ENCODE data around the gene PTGER4. TPM values are rescaled to one million over a fixed set of nuclear protein-coding genes. Genes with fewer than 3 reads are reported as not detected.

Gene PTGER4
- total RNA-seq, 1 experiment from 2014 or later: 3.4 TPM

DNA sequence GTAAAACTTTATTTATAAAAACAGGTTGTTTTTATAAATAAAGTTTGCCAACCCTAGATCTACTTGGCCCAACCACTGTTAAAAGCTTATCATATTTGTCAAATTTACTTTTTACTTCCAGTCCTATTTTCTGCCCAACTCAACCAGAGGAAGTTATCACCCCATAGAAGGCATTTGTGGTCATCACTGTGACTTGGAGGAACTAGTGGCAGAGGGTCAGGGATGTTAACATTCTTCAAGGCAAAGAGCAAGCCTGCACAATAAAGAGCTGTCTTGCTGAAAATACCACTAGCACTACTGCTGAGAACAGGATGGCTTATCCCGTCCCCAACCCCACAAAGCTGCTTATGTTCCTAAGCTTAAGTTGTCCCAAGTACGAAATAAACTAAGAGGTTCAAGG, 53.7 kb downstream of the PTGER4 start:
- DNase-seq (ENCODE audit: low read depth): no peak
- in situ Hi-C loops (cut with HindIII; ENCODE audit: low pct_unique_long_range_greater_than_20kb, low sequenced_read_pairs): no loop called here

DNA sequence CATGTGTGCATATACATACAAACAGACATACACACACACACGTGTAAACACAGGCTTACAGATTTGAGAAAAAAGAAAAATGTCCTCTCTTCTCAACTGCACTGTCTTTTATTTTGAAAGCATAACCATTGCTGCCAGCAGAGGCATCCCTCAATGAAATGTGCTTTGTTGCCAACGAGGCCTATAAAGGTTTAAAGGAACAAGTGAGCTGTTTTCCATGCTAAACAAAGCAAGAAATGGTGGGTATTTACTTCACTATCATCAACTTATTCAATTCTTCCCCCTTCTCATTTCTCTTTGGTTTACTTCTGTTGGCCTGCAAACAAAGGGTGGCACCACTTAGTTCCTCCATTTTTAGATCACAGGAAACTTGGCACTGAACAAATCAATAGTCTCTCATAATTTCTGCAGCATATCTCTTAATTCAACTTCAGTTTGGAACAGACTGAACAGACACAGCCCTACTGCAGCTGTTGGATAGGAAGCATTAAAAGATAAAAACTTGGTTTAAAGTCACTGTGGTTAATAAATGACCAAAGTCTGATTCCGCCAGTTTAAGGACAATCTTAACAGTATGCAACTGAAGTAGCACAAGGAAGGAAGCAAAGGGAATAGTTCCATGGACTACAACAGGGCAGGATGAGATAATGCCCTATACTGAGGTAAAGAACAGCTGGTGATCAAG, 54.3 kb downstream of the PTGER4 start:
- in situ Hi-C loops (cut with HindIII; ENCODE audit: low pct_unique_long_range_greater_than_20kb, low sequenced_read_pairs): no loop called here
- DNase-seq (ENCODE audit: low read depth): no peak

DNA sequence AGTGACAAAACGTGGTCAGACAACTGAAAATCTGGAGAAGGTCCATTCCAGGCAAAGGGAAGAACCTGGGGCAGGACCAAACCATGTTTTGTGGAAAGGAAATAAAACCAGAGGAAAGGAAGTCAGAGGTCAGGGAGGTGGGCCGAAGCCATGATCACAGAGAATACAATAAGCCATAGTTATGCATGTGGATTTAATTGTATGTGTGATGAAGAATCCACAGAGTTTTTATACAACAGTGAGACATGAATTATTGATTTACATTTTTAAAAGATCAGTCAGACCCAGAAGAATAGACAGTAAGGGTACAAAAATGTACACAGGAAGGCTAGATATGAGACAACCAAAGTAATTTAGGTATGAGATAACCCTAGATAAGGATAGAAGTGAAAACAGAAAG, 55.3 kb downstream of the PTGER4 start:
- DNase-seq (ENCODE audit: low read depth): no peak

DNA sequence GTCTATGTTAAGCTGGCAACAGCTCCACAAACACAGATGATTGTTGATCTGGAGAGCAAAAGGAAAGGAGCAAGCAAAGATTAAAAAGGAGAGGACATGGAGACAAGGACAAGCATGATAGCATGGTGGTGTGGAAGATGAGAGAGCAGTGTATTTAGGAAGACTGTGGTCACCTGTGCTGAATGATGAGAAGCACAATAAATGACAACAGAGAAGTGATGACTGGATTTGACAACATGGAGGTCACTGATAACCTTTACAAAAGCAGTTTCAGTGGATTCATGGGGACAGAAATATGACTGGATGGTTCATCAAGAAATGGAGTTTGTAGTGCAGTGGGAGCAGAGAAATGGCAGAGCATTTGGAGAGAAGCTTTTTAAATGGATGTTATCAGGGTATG, 55.9 kb downstream of the PTGER4 start:
- DNase-seq (ENCODE audit: low read depth): no peak
- in situ Hi-C loops (cut with HindIII; ENCODE audit: low pct_unique_long_range_greater_than_20kb, low sequenced_read_pairs): no loop called here

More for the DNA sequence above, 55.3 kb downstream of the PTGER4 start:
- in situ Hi-C loops (cut with HindIII; ENCODE audit: low pct_unique_long_range_greater_than_20kb, low sequenced_read_pairs): no loop called here

DNA sequence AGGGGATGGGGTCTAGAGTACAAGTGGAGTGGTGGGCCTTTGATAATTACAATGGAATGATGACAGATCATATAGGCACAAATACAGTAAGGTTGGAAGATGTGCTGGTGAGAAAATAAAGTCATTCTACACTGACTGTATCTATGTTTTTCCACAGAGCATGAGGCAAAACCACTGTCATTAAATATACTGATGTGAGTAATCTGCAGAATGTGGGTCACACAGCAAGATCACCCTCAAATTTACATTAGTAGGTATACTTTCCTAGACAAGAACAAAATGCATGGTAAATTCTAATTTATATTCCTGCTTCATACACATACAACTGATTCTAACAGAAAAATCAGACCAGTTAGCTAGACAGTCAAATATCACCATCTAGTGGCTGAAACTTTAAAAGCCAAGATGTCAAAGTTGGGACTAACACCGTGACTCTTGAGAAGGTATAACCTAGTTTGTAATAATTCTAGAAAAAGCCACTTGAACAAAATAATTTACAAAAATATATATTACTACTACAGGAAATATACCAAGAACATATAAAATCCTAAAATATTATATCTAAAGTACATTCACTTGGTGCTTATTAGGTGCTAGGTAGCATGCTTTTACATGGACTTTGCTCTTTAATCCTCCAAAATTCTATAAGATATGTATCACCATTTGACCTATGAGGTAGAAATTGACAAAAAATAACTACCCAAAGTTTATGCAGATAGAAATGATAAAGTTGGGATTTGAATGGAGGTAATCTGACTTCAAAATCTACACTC, 56.6 kb downstream of the PTGER4 start:
- DNase-seq (ENCODE audit: low read depth): peak; percentile 54
- in situ Hi-C loops (cut with HindIII; ENCODE audit: low pct_unique_long_range_greater_than_20kb, low sequenced_read_pairs): no loop called here

DNA sequence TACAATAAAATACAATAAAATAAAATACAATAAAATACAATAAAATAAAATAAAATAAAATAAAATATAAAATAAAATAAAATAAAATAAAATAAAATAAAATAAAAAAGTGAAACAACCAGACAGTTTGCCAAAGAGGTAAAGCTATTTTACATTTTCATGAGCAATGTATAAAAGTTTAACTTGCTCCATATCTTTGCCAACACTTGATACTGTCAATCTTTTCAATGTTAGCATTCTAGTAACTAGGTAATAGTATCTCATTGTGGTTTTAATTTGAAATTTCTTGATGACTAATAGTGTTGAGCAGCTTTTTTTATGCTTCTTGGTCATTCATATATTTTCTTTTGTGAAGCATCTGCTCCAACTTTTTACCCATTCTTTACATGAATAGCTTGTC, 58.8 kb downstream of the PTGER4 start:
- no peak for DNase-seq (ENCODE audit: low read depth)

More for the DNA sequence above, 58.8 kb downstream of the PTGER4 start:
- in situ Hi-C loops (cut with HindIII; ENCODE audit: low pct_unique_long_range_greater_than_20kb, low sequenced_read_pairs): no loop called here

Other genes starting within 250 kb of the PTGER4 start
- 8.8 and 9.4 TPM in 2 replicates for gene TTC33, start 76.0 kb downstream of the PTGER4 start, total RNA-seq (2014; rRNA removed; shearing (Covaris generic); ENCODE audit: low replicate concordance)
- gene PRKAA1, start 118.5 kb downstream of the PTGER4 start, total RNA-seq (2014; rRNA removed; shearing (Covaris generic); ENCODE audit: low replicate concordance): 19.8 and 83.2 TPM in 2 replicates
- 118 and 170 TPM in 2 replicates for gene RPL37, start 155.3 kb downstream of the PTGER4 start, total RNA-seq (2014; rRNA removed; shearing (Covaris generic); ENCODE audit: low replicate concordance)
- 0.06 TPM in 1 of 2 replicates, not detected in the other for gene CARD6, start 161.5 kb downstream of the PTGER4 start, total RNA-seq (2014; rRNA removed; shearing (Covaris generic); ENCODE audit: low replicate concordance)
- gene C7, start 229.6 kb downstream of the PTGER4 start, total RNA-seq (2014; rRNA removed; shearing (Covaris generic); ENCODE audit: low replicate concordance): not detected in 2 replicates